Stimulated activated CD4-positive, alpha-beta T cell treated with anti-CD3 and anti-CD28 coated beads, Interleukin-2, amount 100 ng/mL, for 4 hours (primary cell): ENCODE results near the gene CYS1.
"Not testable (repeated sequence)": the region's sequence is repeated elsewhere in the genome, so short reads cannot be mapped to it uniquely, and the experiment has no call there.

Experiments
- DNase-seq: peaks from one replicate; pipeline ENCODE4 v3.0.0-alpha.2; 2020; ENCODE audit warnings: low read depth

The CYS1 gene

GRCh38 chr2:10079870-10080535 is at the start of gene CYS1:
TSS of gene CYS1 (minus strand) at chr2:10080411. CDS start at chr2:10080223, 188 bp downstream.
- no peak for DNase-seq

- no peak for DNase-seq
Measured at GRCh38 chr2:10129490-10129889, 49.3 kb upstream of the CYS1 start.

GRCh38 chr2:10128420-10128819 is 48.2 kb upstream of the CYS1 start:
- no peak for DNase-seq

GRCh38 chr2:10126632-10127026 is 46.4 kb upstream of the CYS1 start:
- no peak for DNase-seq

- no peak for DNase-seq
Measured at GRCh38 chr2:10125842-10126631, 45.8 kb upstream of the CYS1 start.

- DNase-seq, result peak; percentile 45
Measured at GRCh38 chr2:10124538-10125045, 44.4 kb upstream of the CYS1 start.

GRCh38 chr2:10123281-10123680 is 43.1 kb upstream of the CYS1 start:
- DNase-seq, result no peak

- DNase-seq, result peak; percentile 82
Measured at GRCh38 chr2:10122500-10123280, 42.5 kb upstream of the CYS1 start, which contains the start of gene RRM2. TSS of gene RRM2 (plus strand) at chr2:10122739. CDS start at chr2:10122799, 60 bp downstream.

GRCh38 chr2:10120877-10121574 is 40.8 kb upstream of the CYS1 start:
- no peak for DNase-seq

- peak; percentile 89 for DNase-seq
Measured at GRCh38 chr2:10120158-10120876, 40.1 kb upstream of the CYS1 start.

- no peak for DNase-seq
Measured at GRCh38 chr2:10119601-10120157, 39.5 kb upstream of the CYS1 start.

- DNase-seq, result no peak
Measured at GRCh38 chr2:10119027-10119325, 38.8 kb upstream of the CYS1 start.

GRCh38 chr2:10109311-10109710 is 29.1 kb upstream of the CYS1 start:
- DNase-seq, result no peak

GRCh38 chr2:10104906-10105305 is 24.7 kb upstream of the CYS1 start:
- DNase-seq, result not testable (repeated sequence)

- DNase-seq, result no peak
Measured at GRCh38 chr2:10103179-10103578, 23.0 kb upstream of the CYS1 start.

GRCh38 chr2:10101491-10101890 is 21.3 kb upstream of the CYS1 start:
- DNase-seq, result no peak

- DNase-seq, result no peak
Measured at GRCh38 chr2:10097352-10098148, 17.3 kb upstream of the CYS1 start.

GRCh38 chr2:10096641-10097040 is 16.4 kb upstream of the CYS1 start:
- no peak for DNase-seq

- no peak for DNase-seq
Measured at GRCh38 chr2:10095175-10095574, 15.0 kb upstream of the CYS1 start.

GRCh38 chr2:10094271-10094814 is 14.1 kb upstream of the CYS1 start:
- DNase-seq, result no peak
